SU-DHL-6 (cell line): ENCODE measurements around the gene SNX25.
A peak's percentile ranks its signal among the peaks of the same experiment; 100 is the strongest.

Experiments used
- H2AFZ ChIP-seq: fragments of 200-600 bp; sonication (generic); 2 replicates; pipeline ENCODE4 v1.6.1; 2014; ENCODE audit warnings: low read depth, mild to moderate bottlenecking, moderate library complexity, mixed read lengths, antibody characterized with exemption, low read length; ENCODE audit not compliant: severe bottlenecking
- H3F3A ChIP-seq: fragments of 200-600 bp; shearing (Covaris generic); 2 replicates; pipeline ENCODE4 v1.6.0; 2016; ENCODE audit warnings: antibody characterized with exemption, mild to moderate bottlenecking; ENCODE audit not compliant: insufficient read depth
- H3K27ac ChIP-seq: fragments of 200-600 bp; sonication (generic); 2 replicates; pipeline ENCODE4 v1.5.1; 2016; ENCODE audit warnings: low read depth, mild to moderate bottlenecking, low read length, moderate library complexity, mixed read lengths
- H3K27me3 ChIP-seq: fragments of 200-600 bp; sonication (generic), shearing (Covaris generic); 2 replicates; pipeline ENCODE4 v1.6.0; 2014; ENCODE audit warnings: mild to moderate bottlenecking, low read length
- H3K36me3 ChIP-seq: fragments of 200-600 bp; sonication (generic); 2 replicates; pipeline ENCODE4 v1.6.1; 2014; ENCODE audit warnings: mild to moderate bottlenecking, low read length, mixed read lengths
- H3K4me2 ChIP-seq: fragments of 300-600, 200-600 bp; shearing (Covaris generic), sonication (generic); 2 replicates; pipeline ENCODE4 v1.6.0; 2014; ENCODE audit warnings: low read length, low read depth, mild to moderate bottlenecking; ENCODE audit not compliant: poor library complexity, severe bottlenecking
- H3K4me3 ChIP-seq: fragments of 200-600 bp; sonication (generic); 2 replicates; pipeline ENCODE4 v1.5.1; 2014; ENCODE audit warnings: antibody characterized with exemption, low read length, mild to moderate bottlenecking, mixed read lengths; ENCODE audit not compliant: insufficient read depth, poor library complexity, severe bottlenecking
- H3K79me2 ChIP-seq: fragments of 200-600 bp; sonication (generic); 2 replicates; pipeline ENCODE4 v1.6.1; 2014; ENCODE audit warnings: mild to moderate bottlenecking, low read length, moderate library complexity; ENCODE audit not compliant: insufficient read depth
- H3K9ac ChIP-seq: fragments of 200-600 bp; sonication (generic); 2 replicates; pipeline ENCODE4 v1.7.0; 2014; ENCODE audit warnings: mild to moderate bottlenecking, low read length
- H3K9me2 ChIP-seq: fragments of 200-600 bp; sonication (generic); replicated peaks from 2 replicates; pipeline ENCODE4 v1.6.1; 2014; ENCODE audit warnings: low read length; ENCODE audit not compliant: insufficient read depth
- H3K9me3 ChIP-seq: fragments of 200-600 bp; sonication (generic); 2 replicates; pipeline ENCODE4 v1.6.1; 2014; ENCODE audit warnings: low read length, mixed read lengths; ENCODE audit not compliant: insufficient read depth
- H4K20me1 ChIP-seq: fragments of 200-600 bp; sonication (generic); 2 replicates; pipeline ENCODE4 v1.6.1; 2014; ENCODE audit warnings: low read depth, mild to moderate bottlenecking, antibody characterized with exemption, low read length, moderate library complexity, mixed read lengths
- CTCF ChIP-seq: fragments of 200-600 bp; sonication (generic); IDR thresholded peaks from one replicate; pipeline ENCODE4 v1.5.1; 2017; ENCODE audit warnings: antibody characterized with exemption, mild to moderate bottlenecking, low read length, moderate library complexity; ENCODE audit not compliant: insufficient read depth, poor library complexity, severe bottlenecking
- EZH2phosphoT487 ChIP-seq: fragments of 200-600 bp; sonication (generic), shearing (Covaris generic); conservative IDR thresholded peaks from 2 replicates; pipeline ENCODE4 v1.6.1; 2018; ENCODE audit warnings: mild to moderate bottlenecking, antibody characterized with exemption, low read length, moderate library complexity, mixed read lengths

Gene SNX25

GRCh38 chr4:185211035-185211434 is 1.6 kb downstream of the SNX25 start:
- H2AFZ ChIP-seq = no peak overlapping the region
- TF ChIP-seq EZH2phosphoT487 (no peak), CTCF (no peak)
- H3K27me3 ChIP-seq = no peaks in the 10 kb centered on the region
- no peaks in the 10 kb centered on the region for H3K36me3 ChIP-seq
- H3K27ac ChIP-seq = peak overlapping the region; percentile 62; the same call in 1 of the 2 replicates
- H3K4me2 ChIP-seq = peak overlapping the region; percentile 82
- no peaks in the 10 kb centered on the region for H3K9me3 ChIP-seq
- H3F3A ChIP-seq = peaks cover 26% of the 10 kb centered on the region
- H3K9me2 ChIP-seq = no peaks in the 10 kb centered on the region
- peak overlapping the region; percentile 67 for H3K9ac ChIP-seq
- peak overlapping the region; percentile 85 for H3K4me3 ChIP-seq
- peaks cover 57% of the 10 kb centered on the region for H3K79me2 ChIP-seq
- H4K20me1 ChIP-seq = no peaks in the 10 kb centered on the region

DNA sequence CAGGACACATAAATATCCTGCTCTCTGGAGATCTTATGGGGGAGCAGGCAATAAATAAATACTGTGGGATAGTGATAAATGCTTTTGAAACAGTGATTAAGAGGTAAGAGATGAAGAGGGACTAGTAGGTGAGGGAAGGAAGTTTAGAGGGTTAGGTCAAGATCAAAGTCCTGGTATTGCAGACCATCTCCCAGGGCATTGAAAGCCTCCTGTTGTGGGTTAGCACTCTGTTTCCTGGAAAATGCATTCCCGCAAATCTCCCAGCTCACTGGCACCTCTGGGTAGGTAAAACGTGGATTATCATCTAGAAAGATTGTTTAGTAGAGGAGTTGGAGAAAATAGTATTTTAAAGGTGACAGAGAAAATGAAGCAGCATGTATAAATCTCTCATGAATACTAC is 2.2 kb downstream of the SNX25 start:
- peaks cover 63% of the 10 kb centered on the region for H3K79me2 ChIP-seq
- peak overlapping the region; percentile 67 for H3K9ac ChIP-seq

DNA sequence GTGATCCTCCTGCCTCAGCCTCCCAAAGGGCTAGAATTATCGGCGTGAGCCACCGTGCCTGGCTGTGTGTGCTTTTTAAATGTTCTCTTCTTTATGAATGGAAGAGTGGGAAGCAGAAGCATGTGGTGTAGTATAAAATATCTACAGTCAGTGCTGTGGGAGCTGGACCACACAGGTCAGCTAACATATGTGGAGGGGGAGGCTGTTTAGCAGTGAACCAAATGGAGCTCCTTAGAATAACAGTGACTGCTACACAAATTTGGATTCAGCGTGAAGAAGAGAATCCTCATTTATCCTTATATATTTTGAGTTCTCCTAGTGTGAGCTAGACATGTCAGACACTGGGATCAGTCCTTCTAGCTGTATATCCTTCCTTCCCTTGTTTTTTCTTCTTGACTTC is 3.2 kb downstream of the SNX25 start:
- peak overlapping the region; percentile 20; the same call in 1 of the 2 replicates for H3K9ac ChIP-seq
- H3K9me2 ChIP-seq = no peaks in the 10 kb centered on the region
- peak overlapping the region; percentile 80 for H3K27ac ChIP-seq
- H3K79me2 ChIP-seq = peaks cover 72% of the 10 kb centered on the region
- H3K36me3 ChIP-seq = no peaks in the 10 kb centered on the region
- no peak for TF ChIP-seq EZH2phosphoT487
- TF ChIP-seq CTCF = no peak
- H3K9me3 ChIP-seq = no peaks in the 10 kb centered on the region
- H3K4me2 ChIP-seq = peak overlapping the region; percentile 82
- no peak overlapping the region for H2AFZ ChIP-seq
- H3K4me3 ChIP-seq = no peak overlapping the region
- H3K27me3 ChIP-seq = no peaks in the 10 kb centered on the region
- no peaks in the 10 kb centered on the region for H4K20me1 ChIP-seq
- H3F3A ChIP-seq = peaks cover 26% of the 10 kb centered on the region

More for the DNA sequence above, 2.2 kb downstream of the SNX25 start:
- Histone ChIP-seq H3K9me2 (no peaks in the 10 kb centered on the region), H2AFZ (no peak overlapping the region), H3K27me3 (no peaks in the 10 kb centered on the region), H3F3A (peaks cover 26% of the 10 kb centered on the region), H4K20me1 (no peaks in the 10 kb centered on the region), H3K27ac (peak overlapping the region; percentile 32), H3K4me3 (peak overlapping the region; percentile 85), H3K36me3 (no peaks in the 10 kb centered on the region), H3K4me2 (peak overlapping the region; percentile 82), H3K9me3 (no peaks in the 10 kb centered on the region)
- TF ChIP-seq EZH2phosphoT487 (no peak), CTCF (no peak)
